Fibroblast of lung (primary cell): ENCODE results near the gene FBLN7.

ENCODE experiments used
- EZH2 ChIP-seq: IDR thresholded peaks from 2 replicates; pipeline ENCODE4 v1.5.1; 2012; ENCODE audit warnings: low read length, control low read depth, mild to moderate bottlenecking; ENCODE audit errors: missing control alignments
- TF ChIP-seq, protein P1 (sequence below), 2 donors: IDR thresholded peaks in 1 of 2; conservative IDR thresholded peaks in 1 of 2; 1 replicate in 1 of 2; 2 replicates in 1 of 2; pipeline ENCODE4 v1.5.1; 2011 to 2012; ENCODE audit warnings: low read length in 2 of 2, control low read depth in 1 of 2, inconsistent platforms in 1 of 2, low read depth in 1 of 2, mild to moderate bottlenecking in 1 of 2

- TF ChIP-seq, protein P1, sequence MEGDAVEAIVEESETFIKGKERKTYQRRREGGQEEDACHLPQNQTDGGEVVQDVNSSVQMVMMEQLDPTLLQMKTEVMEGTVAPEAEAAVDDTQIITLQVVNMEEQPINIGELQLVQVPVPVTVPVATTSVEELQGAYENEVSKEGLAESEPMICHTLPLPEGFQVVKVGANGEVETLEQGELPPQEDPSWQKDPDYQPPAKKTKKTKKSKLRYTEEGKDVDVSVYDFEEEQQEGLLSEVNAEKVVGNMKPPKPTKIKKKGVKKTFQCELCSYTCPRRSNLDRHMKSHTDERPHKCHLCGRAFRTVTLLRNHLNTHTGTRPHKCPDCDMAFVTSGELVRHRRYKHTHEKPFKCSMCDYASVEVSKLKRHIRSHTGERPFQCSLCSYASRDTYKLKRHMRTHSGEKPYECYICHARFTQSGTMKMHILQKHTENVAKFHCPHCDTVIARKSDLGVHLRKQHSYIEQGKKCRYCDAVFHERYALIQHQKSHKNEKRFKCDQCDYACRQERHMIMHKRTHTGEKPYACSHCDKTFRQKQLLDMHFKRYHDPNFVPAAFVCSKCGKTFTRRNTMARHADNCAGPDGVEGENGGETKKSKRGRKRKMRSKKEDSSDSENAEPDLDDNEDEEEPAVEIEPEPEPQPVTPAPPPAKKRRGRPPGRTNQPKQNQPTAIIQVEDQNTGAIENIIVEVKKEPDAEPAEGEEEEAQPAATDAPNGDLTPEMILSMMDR (conservative IDR thresholded peaks at IDR 0.05 in 1 of 2, IDR thresholded peaks at IDR 0.05 in 1 of 2; ENCODE audit: low read depth in 1 of 2, low read length in 2 of 2) = no peak
- no peak for TF ChIP-seq EZH2
Measured at GRCh38 chr2:112195167-112195766, 57.1 kb downstream of the FBLN7 start.
